Measurements from ENCODE around the gene INO80.

The INO80 gene

DNA sequence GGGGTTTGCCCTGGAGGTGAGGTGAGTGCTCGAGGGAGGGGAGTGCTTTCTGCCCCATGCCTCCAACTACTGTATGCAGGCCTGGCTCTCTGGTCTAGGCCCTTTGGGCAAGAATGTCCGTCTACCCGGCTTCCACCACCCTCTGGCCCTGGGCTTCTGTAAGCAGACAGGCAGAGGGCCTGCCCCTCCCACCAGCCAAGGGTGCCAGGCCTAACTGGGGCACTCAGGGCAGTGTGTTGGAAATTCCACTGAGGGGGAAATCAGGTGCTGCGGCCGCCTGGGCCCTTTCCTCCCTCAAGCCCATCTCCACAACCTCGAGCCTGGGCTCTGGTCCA is 177.6 kb downstream of the INO80 start:
- TF ChIP-seq, protein P1, sequence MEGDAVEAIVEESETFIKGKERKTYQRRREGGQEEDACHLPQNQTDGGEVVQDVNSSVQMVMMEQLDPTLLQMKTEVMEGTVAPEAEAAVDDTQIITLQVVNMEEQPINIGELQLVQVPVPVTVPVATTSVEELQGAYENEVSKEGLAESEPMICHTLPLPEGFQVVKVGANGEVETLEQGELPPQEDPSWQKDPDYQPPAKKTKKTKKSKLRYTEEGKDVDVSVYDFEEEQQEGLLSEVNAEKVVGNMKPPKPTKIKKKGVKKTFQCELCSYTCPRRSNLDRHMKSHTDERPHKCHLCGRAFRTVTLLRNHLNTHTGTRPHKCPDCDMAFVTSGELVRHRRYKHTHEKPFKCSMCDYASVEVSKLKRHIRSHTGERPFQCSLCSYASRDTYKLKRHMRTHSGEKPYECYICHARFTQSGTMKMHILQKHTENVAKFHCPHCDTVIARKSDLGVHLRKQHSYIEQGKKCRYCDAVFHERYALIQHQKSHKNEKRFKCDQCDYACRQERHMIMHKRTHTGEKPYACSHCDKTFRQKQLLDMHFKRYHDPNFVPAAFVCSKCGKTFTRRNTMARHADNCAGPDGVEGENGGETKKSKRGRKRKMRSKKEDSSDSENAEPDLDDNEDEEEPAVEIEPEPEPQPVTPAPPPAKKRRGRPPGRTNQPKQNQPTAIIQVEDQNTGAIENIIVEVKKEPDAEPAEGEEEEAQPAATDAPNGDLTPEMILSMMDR (IDR thresholded peaks at IDR 0.05; ENCODE audit: insufficient read depth, low read depth, low read length, missing control alignments), result no peak
- H3K4me3 ChIP-seq (ENCODE audit: low read depth, low read length), result no peak overlapping the region
- DNase-seq (ENCODE audit: low read depth), result no peak

DNA sequence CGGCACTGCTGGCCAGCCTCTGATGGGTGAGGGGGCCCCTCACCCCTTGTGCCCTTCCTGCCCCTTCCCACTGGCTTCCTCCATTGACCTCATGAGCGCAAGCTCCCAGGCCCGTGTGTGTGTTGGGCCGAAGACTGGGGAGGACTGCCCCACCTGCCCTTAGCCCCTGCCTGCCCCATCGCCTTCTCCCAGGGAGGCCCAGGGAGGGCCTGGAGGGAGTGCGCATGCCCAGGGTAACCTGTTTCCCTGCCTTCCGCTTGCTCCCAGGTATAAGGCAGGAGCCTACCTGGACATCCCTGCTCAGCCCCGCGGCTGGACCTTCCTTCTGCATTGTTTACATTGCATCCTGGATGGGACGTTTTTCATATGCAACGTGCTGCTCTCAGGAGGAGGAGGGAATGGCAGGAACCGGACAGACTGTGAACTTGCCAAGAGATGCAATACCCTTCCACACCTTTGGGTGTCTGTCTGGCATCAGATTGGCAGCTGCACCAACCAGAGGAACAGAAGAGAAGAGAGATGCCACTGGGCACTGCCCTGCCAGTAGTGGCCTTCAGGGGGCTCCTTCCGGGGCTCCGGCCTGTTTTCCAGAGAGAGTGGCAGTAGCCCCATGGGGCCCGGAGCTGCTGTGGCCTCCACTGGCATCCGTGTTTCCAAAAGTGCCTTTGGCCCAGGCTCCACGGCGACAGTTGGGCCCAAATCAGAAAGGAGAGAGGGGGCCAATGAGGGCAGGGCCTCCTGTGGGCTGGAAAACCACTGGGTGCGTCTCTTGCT is 178.1 kb downstream of the INO80 start:
- peak; percentile 37 for DNase-seq (ENCODE audit: low read depth)
- TF ChIP-seq, protein P1 (IDR thresholded peaks at IDR 0.05; ENCODE audit: insufficient read depth, low read depth, low read length, missing control alignments), result peak; percentile 15
- H3K4me3 ChIP-seq (ENCODE audit: low read depth, low read length), result no peak overlapping the region

DNA sequence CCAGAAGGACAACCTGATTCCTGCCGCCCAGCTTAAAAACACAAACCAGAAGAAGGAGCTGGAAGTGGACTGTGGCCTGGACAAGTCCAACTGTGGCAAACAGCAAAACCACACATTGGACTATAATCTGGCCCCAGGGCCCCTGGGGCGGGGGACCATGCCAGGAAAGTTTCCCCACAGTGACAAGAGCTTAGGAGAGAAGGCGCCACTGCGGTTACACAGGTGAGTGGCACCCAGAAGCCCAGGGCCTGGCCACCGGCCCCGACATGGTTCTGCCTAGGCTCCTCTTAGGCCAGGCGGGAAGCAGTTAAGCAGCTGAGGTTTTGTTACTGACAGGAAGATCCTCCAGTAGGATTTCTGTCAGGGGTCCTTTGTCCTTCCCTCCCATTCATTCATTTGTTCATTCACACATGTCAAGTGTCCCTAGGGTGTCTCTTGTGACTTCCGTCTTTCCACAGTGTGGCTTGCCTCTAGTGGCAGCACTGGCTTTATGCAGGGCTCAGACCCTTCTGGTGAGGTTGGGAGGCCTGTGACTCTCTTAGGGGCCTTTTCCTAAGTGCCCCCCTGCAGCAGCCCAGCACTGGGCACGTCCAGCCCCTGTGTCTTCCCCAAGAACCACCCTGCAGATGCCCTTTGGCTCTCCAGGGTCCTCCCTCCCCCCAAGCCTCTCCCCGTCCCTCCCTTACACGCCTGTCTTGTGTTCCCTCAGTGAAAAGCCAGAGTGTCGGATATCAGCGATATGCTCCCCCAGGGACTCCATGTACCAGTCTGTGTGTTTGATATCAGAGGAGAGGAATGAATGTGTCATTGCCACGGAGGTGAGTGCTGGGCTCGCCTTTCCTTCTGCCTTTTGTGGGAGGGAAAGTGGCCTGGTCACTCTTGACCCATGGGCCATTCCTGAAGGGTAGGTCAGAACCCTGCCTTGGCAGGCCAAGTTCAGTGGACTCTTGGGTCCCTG is 179.1 kb downstream of the INO80 start:
- H3K4me3 ChIP-seq (ENCODE audit: low read depth, low read length), result no peak overlapping the region

DNA sequence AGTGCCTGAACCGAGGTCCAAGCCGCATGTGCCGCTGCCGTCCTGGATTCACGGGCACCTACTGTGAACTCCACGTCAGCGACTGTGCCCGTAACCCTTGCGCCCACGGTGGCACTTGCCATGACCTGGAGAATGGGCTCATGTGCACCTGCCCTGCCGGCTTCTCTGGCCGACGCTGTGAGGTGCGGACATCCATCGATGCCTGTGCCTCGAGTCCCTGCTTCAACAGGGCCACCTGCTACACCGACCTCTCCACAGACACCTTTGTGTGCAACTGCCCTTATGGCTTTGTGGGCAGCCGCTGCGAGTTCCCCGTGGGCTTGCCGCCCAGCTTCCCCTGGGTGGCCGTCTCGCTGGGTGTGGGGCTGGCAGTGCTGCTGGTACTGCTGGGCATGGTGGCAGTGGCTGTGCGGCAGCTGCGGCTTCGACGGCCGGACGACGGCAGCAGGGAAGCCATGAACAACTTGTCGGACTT is 179.8 kb downstream of the INO80 start:
- TF ChIP-seq, protein P1 (IDR thresholded peaks at IDR 0.05; ENCODE audit: insufficient read depth, low read depth, low read length, missing control alignments), result no peak
- DNase-seq (ENCODE audit: low read depth), result no peak

More for the DNA sequence above, 179.1 kb downstream of the INO80 start:
- peak; percentile 45 for DNase-seq (ENCODE audit: low read depth)
- TF ChIP-seq, protein P1 (IDR thresholded peaks at IDR 0.05; ENCODE audit: insufficient read depth, low read depth, low read length, missing control alignments), result peak; percentile 17

DNA sequence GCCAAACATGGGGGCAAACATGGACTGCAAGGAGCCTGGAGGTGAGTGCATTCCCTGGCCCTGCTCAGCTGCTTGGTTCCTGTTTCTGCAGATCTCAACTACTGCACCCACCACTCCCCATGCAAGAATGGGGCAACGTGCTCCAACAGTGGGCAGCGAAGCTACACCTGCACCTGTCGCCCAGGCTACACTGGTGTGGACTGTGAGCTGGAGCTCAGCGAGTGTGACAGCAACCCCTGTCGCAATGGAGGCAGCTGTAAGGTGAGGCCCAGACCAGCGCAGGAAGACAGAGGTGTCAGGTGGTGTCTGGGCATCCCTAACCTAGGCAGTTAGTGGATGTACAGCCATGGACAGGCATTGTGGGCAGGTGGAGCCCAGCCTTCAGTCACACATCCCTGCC is 181.6 kb downstream of the INO80 start:
- no peak for DNase-seq (ENCODE audit: low read depth)
- TF ChIP-seq, protein P1 (IDR thresholded peaks at IDR 0.05; ENCODE audit: insufficient read depth, low read depth, low read length, missing control alignments), result no peak
- H3K4me3 ChIP-seq (ENCODE audit: low read depth, low read length), result no peak overlapping the region

More for the DNA sequence above, 179.8 kb downstream of the INO80 start:
- no peak overlapping the region for H3K4me3 ChIP-seq (ENCODE audit: low read depth, low read length)

DNA sequence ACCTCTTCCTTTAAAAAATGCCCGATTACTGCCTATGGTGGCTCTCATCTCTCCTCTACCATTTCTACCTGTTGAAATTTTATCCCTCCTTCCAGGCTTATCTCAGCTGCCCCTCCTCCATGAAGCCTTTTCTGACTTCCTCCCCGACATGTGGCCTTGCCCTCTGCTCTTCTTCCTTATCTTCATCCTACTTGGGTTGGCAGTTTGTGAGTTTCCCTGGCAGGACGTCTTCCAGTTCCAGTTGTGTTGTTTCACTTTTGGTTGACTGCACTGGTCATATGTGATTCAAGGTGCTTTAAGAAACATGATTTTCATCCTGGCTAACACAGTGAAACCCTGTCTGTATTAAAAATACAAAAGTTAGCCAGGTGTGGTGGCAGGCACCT is 182.6 kb downstream of the INO80 start:
- TF ChIP-seq, protein P1 (IDR thresholded peaks at IDR 0.05; ENCODE audit: insufficient read depth, low read depth, low read length, missing control alignments), result no peak
- no peak overlapping the region for H3K4me3 ChIP-seq (ENCODE audit: low read depth, low read length)
- DNase-seq (ENCODE audit: low read depth), result no peak
